DOHH2 (cell line): ENCODE results near the gene C17orf107.

ENCODE experiments used
- H3F3A ChIP-seq: fragments of 200-600 bp; sonication (generic), shearing (Covaris generic); 2 replicates; pipeline ENCODE4 v1.6.0; 2016; ENCODE audit warnings: antibody characterized with exemption, mild to moderate bottlenecking; ENCODE audit not compliant: control insufficient read depth, insufficient read depth
- H3K27ac ChIP-seq: fragments of 200-600 bp; sonication (generic); 2 replicates; pipeline ENCODE4 v1.5.1; 2014; ENCODE audit warnings: low read depth, mild to moderate bottlenecking, low read length, moderate library complexity
- H3K27me3 ChIP-seq: fragments of 200-600 bp; sonication (generic); 2 replicates; pipeline ENCODE4 v1.6.1; 2014; ENCODE audit warnings: mild to moderate bottlenecking, low read length, mixed read lengths; ENCODE audit not compliant: control insufficient read depth
- H3K36me3 ChIP-seq: fragments of 200-600 bp; sonication (generic); 2 replicates; pipeline ENCODE4 v1.6.1; 2014; ENCODE audit warnings: mild to moderate bottlenecking, low read length, moderate library complexity, mixed read lengths; ENCODE audit not compliant: control insufficient read depth
- H3K4me1 ChIP-seq: fragments of 200-600 bp; sonication (generic); 2 replicates; pipeline ENCODE4 v1.6.1; 2014; ENCODE audit warnings: mild to moderate bottlenecking, low read length, mixed read lengths; ENCODE audit not compliant: control insufficient read depth
- H3K4me2 ChIP-seq: fragments of 200-600 bp; sonication (generic); 2 replicates; pipeline ENCODE4 v1.6.0; 2014; ENCODE audit warnings: mild to moderate bottlenecking, low read length, moderate library complexity
- H3K4me3 ChIP-seq: fragments of 200-600 bp; sonication (generic); 2 replicates; pipeline ENCODE4 v1.5.1; 2014; ENCODE audit warnings: mild to moderate bottlenecking, low read length, mixed read lengths
- H3K79me2 ChIP-seq: fragments of 200-600 bp; sonication (generic); 2 replicates; pipeline ENCODE4 v1.6.1; 2014; ENCODE audit warnings: mild to moderate bottlenecking, low read length, mixed read lengths; ENCODE audit not compliant: control insufficient read depth
- H3K9me2 ChIP-seq: fragments of 200-600 bp; sonication (generic); replicated peaks from 2 replicates; pipeline ENCODE4 v1.6.1; 2014; ENCODE audit warnings: mild to moderate bottlenecking, low read length, mixed read lengths; ENCODE audit not compliant: control insufficient read depth
- H3K9me3 ChIP-seq: fragments of 200-600 bp; sonication (generic); 2 replicates; pipeline ENCODE4 v1.6.1; 2014; ENCODE audit warnings: antibody characterized with exemption, low read length, mixed read lengths; ENCODE audit not compliant: control insufficient read depth, insufficient read depth
- H4K20me1 ChIP-seq: fragments of 200-600 bp; sonication (generic); 2 replicates; pipeline ENCODE4 v1.6.0; 2014; ENCODE audit warnings: low read depth, mild to moderate bottlenecking, antibody characterized with exemption, low read length, moderate library complexity; ENCODE audit not compliant: control insufficient read depth, insufficient read depth
- EZH2phosphoT487 ChIP-seq: fragments of 200-600 bp; sonication (generic); IDR thresholded peaks from 2 replicates; pipeline ENCODE4 v1.6.1; 2017; ENCODE audit warnings: borderline replicate concordance, mild to moderate bottlenecking, antibody characterized with exemption, low read length, moderate library complexity, mixed read lengths
- TF ChIP-seq, protein P1 (sequence below): fragments of 200-600 bp; sonication (generic); IDR thresholded peaks from one replicate; pipeline ENCODE4 v1.5.1; 2014; ENCODE audit warnings: antibody characterized with exemption, mild to moderate bottlenecking, low read depth, low read length; ENCODE audit not compliant: poor library complexity, severe bottlenecking

Gene C17orf107

DNA sequence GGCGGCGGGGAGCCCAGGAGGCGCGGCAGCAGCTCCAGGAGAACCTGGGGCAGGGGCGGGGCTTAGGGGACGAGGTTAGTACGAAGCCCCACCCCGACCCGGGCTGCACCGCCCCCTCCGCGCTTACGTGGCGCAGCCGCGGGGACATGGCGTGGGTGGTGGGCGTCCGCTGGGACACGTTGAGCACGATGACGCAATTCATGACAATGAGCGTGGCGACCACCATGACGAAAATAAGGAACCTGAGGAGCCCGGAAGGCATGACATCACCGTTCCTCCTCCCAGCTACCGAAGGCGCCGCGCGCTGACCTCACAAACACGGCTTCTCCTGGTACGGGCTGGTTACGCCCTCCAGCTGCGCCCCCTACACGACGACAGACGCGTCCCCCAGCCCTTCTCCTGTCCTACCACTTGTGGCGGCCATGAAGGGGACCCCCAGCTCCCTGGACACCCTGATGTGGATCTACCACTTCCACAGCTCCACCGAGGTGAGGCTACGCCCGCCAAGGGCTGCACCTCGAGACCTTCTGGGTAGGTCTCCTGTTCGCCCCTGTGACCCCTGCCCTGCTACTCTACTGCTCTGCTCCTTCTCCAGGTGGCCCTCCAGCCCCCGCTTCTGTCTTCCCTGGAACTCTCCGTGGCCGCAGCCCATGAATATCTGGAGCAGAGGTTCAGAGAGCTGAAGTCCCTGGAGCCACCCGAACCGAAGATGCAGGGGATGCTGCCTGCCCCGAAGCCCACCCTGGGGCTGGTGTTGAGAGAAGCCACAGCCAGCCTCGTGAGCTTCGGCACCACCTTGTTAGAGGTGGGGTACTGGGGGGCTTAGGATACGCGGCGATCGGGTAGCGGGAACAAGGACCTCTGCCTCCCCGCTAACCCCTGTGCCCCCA, at the start of gene C17orf107:
C17orf107 (plus strand) TSS at position 196 of the 890 bp plus-strand sequence; CDS start at position 423, 227 bp downstream.
- TF ChIP-seq, protein P1, sequence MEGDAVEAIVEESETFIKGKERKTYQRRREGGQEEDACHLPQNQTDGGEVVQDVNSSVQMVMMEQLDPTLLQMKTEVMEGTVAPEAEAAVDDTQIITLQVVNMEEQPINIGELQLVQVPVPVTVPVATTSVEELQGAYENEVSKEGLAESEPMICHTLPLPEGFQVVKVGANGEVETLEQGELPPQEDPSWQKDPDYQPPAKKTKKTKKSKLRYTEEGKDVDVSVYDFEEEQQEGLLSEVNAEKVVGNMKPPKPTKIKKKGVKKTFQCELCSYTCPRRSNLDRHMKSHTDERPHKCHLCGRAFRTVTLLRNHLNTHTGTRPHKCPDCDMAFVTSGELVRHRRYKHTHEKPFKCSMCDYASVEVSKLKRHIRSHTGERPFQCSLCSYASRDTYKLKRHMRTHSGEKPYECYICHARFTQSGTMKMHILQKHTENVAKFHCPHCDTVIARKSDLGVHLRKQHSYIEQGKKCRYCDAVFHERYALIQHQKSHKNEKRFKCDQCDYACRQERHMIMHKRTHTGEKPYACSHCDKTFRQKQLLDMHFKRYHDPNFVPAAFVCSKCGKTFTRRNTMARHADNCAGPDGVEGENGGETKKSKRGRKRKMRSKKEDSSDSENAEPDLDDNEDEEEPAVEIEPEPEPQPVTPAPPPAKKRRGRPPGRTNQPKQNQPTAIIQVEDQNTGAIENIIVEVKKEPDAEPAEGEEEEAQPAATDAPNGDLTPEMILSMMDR, result no peak
- TF ChIP-seq EZH2phosphoT487, result no peak
- H3K4me2 ChIP-seq, result peak within 1 kb of the TSS; percentile 62

GRCh38 chr17:4850246-4850645, 49.1 kb upstream of the C17orf107 start:
- no peaks in the 10 kb centered on the region for H3K36me3 ChIP-seq
- H3K4me3 ChIP-seq, result no peak overlapping the region
- H3F3A ChIP-seq, result no peaks in the 10 kb centered on the region
- H3K27me3 ChIP-seq, result no peaks in the 10 kb centered on the region
- no peaks in the 10 kb centered on the region for H3K4me1 ChIP-seq
- no peaks in the 10 kb centered on the region for H3K9me3 ChIP-seq
- no peak overlapping the region for H3K27ac ChIP-seq
- peaks cover 55% of the 10 kb centered on the region for H3K79me2 ChIP-seq
- H3K4me2 ChIP-seq, result no peak overlapping the region
- no peaks in the 10 kb centered on the region for H3K9me2 ChIP-seq
- TF ChIP-seq, protein P1, result no peak
- no peak for TF ChIP-seq EZH2phosphoT487
- H4K20me1 ChIP-seq, result peaks cover 8% of the 10 kb centered on the region; the same call in 1 of the 2 replicates

More for the DNA sequence above, at the start of gene C17orf107:
- Histone ChIP-seq H3K9me3 (no peaks in the 10 kb centered on the region), H3K27ac (no peak within 1 kb of the TSS), H3K4me3 (peak within 1 kb of the TSS; percentile 60), H3K79me2 (no peaks in the 10 kb centered on the region), H3K4me1 (peaks cover 32% of the 10 kb centered on the region), H3K9me2 (no peaks in the 10 kb centered on the region), H3K36me3 (peaks cover 9% of the 10 kb centered on the region), H3K27me3 (peaks cover 17% of the 10 kb centered on the region), H3F3A (no peaks in the 10 kb centered on the region), H4K20me1 (no peaks in the 10 kb centered on the region; the same call in 1 of the 2 replicates)

GRCh38 chr17:4851084-4851483, 48.3 kb upstream of the C17orf107 start:
- Histone ChIP-seq H4K20me1 (peaks cover 8% of the 10 kb centered on the region; the same call in 1 of the 2 replicates), H3K79me2 (peaks cover 47% of the 10 kb centered on the region), H3F3A (no peaks in the 10 kb centered on the region), H3K9me2 (no peaks in the 10 kb centered on the region), H3K4me1 (no peaks in the 10 kb centered on the region), H3K36me3 (no peaks in the 10 kb centered on the region), H3K9me3 (no peaks in the 10 kb centered on the region), H3K4me3 (no peak overlapping the region), H3K4me2 (no peak overlapping the region), H3K27me3 (no peaks in the 10 kb centered on the region), H3K27ac (no peak overlapping the region)
- TF ChIP-seq, protein P1, result no peak
- TF ChIP-seq EZH2phosphoT487, result no peak
